HFF-Myc (cell line): ENCODE results near the gene NYAP1.
A peak's percentile ranks its signal among the peaks of the same experiment; 100 is the strongest.
"Not testable (repeated sequence)": the region's sequence is repeated elsewhere in the genome, so short reads cannot be mapped to it uniquely, and the experiment has no call there.

Source experiments
- DNase-seq: peaks from one replicate; pipeline ENCODE4 v3.0.0-alpha.2; 2011; ENCODE audit warnings: low read depth; ENCODE audit errors: extremely low read depth
- H3K4me3 ChIP-seq: replicated peaks from 2 replicates; pipeline ENCODE4 v1.5.1; 2011; ENCODE audit warnings: low read depth, mild to moderate bottlenecking, control low read depth, low read length
- CTCF ChIP-seq: IDR thresholded peaks from 2 replicates; pipeline ENCODE4 v1.5.1; 2012; ENCODE audit warnings: mild to moderate bottlenecking, low read depth, low read length, control low read depth; ENCODE audit errors: missing control alignments

NYAP1 gene

GRCh38 chr7:100483722-100484672 is at the start of gene NYAP1:
NYAP1 (plus strand) TSS chr7:100483927; CDS start chr7:100485312, 1,385 bp downstream.
- no peak for TF ChIP-seq CTCF
- DNase-seq = no peak
- peak within 1 kb of the TSS; percentile 39 for H3K4me3 ChIP-seq

GRCh38 chr7:100434297-100435144 is 49.2 kb upstream of the NYAP1 start:
- DNase-seq = no peak
- H3K4me3 ChIP-seq = peak overlapping the region; percentile 78
- no peak for TF ChIP-seq CTCF

GRCh38 chr7:100435401-100436304 is 48.1 kb upstream of the NYAP1 start:
- no peak for TF ChIP-seq CTCF
- peak overlapping the region; percentile 78 for H3K4me3 ChIP-seq
- no peak for DNase-seq

- DNase-seq = no peak
- TF ChIP-seq CTCF = no peak
- peak overlapping the region; percentile 78; the same call in 1 of the 2 replicates for H3K4me3 ChIP-seq
Measured at GRCh38 chr7:100437150-100438100, 46.3 kb upstream of the NYAP1 start.

- DNase-seq = no peak
- no peak overlapping the region for H3K4me3 ChIP-seq
- no peak for TF ChIP-seq CTCF
Measured at GRCh38 chr7:100438172-100438571, 45.6 kb upstream of the NYAP1 start.

GRCh38 chr7:100438731-100439130 is 45.0 kb upstream of the NYAP1 start:
- not testable (repeated sequence) for H3K4me3 ChIP-seq, DNase-seq

- DNase-seq, H3K4me3 ChIP-seq: not testable (repeated sequence)
Measured at GRCh38 chr7:100439244-100439643, 44.5 kb upstream of the NYAP1 start.
